NCI-H2227 treated with DMSO at 0.1 percent for 48 hours (cell line): ENCODE results near the gene SLC4A7.
A peak's percentile ranks its signal among the peaks of the same experiment; 100 is the strongest.
"Not testable (repeated sequence)": the region's sequence is repeated elsewhere in the genome, so short reads cannot be mapped to it uniquely, and the experiment has no call there.

ENCODE experiments used
- DNase-seq: peaks from one replicate; lab custom pipeline; 2025; lab: John Stamatoyannopoulos, UW

Gene SLC4A7

DNA sequence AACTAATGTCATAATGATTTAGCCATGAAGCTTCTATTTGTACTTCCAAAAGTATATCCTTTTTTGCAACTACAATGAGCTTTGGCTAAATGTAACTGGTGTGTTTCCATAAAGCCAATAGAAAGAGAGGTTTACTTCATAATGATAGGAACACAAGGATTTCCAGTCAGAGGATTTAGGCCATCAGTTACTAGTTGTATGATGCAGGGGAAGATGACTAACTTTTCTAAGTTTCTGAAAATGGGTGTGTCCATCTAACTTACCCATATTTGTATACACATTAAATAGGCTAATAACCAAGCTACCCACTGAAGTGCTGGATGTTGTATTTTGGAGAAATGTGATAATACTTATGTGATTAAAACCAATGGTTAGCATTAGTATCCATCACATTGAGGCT, 55.7 kb downstream of the SLC4A7 start:
- DNase-seq, result no peak

DNA sequence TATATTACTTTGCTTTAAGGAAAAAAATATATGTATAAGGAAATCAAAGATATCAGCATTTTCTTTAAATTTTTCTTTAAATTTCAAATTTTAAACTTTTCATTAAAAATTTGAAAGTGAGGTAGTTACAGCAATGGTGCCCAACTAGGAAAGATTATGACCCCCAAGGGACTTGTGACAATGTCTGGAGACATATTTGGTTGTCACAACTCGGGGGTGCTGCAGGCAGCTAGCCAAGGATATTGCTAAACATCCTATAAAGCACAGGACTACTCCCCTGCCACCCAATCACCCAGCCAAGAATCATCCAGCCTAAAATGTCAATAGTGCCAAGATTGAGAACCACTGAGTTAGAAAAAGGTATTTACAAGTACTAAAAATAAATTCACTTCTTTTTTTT, 57.3 kb downstream of the SLC4A7 start:
- DNase-seq, result no peak

DNA sequence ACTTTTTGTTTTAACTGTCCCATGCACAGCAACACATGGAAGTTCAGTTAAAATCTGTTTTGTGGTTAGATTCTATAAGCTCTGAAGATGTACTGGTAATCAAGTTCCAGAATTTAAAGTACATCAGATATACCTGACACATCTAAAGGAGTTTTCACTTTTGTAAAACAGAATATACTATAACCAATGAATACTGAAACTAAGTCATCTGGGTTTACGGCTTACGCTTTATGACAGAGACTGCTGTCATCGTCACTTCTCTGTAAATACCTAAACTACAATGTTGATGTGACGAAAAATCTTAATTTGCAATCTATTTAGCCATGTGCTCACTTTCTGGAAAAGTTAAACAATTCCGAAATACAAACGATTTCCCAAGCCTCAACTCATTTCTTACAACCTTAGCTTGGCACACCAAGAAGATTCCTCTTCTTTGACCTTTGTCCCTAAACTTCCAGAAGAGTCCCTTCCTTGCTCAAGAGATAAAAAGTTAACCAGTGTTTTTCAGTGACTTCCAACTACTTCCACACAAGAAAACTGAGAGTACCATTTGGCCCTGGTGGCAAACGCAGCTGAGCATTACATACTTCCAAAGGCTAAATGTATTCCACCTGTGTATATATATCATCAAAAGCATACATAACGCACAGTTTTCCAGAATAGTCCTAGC, 58.2 kb downstream of the SLC4A7 start:
- DNase-seq, result no peak

DNA sequence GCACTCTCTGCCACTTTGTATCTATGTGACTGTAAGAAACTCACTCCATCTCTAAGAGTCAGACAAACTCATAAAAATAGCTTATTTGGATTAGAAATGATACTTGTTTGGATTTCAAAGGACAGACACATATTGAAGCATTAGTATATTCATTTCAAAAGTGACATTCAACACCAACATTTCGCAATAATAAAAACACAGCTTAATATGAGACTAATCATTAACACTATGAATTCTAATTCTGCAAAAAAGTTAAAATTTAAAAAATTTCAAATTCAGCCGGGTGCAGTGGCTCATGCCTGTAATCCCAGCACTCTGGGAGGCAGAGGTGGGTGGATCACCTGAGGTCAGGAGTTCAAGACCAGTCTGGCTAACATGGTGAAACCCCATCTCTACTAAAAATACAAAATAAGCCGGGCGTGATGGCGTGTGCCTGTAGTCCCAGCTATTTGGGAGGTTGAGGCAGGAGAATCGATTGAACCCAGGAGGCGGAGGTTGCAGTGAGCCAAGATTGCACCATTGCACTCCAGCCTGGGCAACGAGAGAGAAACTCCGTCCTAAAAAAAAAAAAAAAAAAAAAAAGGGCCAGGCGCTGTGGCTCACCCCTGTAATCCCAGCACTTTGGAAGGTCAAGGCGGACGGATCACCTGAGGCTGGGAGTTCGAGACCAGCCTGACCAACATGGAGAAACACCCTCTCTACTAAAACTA, 59.2 kb downstream of the SLC4A7 start:
- DNase-seq, result not testable (repeated sequence)

DNA sequence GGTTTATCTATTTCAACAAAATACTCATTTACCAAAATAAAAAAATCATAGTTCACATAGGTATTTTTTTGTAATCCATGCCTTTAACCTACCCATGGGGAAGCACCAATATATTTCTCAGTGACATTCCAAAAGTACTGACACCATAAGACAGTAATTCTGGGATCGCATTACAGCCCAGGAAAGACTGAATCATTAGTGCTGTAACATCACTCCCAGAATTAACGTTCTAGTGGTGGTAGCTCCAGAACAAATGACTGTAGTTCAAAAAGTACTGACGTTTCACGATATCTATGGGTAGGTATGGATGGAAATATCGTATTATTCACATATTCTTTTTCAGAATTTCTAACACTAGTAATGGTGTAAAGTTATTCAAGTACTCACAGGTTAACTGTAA, 60.7 kb downstream of the SLC4A7 start:
- DNase-seq, result no peak

DNA sequence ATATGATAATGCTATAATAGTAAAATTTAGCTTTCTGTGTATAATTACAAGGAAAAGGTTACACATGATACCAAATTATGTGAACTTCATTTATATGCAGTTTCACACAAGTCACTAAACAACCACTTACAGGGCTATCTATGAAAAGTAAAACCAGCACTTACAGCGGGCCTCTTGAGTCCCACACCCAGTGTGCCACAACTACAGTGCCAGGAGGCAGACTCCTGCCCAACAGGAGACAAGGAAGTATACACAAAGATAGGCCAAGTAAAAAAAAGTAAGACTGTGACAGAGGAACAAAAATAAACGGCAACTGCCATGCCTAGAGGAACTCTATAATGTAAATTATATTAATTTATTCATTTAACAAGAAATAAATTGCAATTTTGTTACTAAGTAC, 61.6 kb downstream of the SLC4A7 start:
- no peak for DNase-seq

DNA sequence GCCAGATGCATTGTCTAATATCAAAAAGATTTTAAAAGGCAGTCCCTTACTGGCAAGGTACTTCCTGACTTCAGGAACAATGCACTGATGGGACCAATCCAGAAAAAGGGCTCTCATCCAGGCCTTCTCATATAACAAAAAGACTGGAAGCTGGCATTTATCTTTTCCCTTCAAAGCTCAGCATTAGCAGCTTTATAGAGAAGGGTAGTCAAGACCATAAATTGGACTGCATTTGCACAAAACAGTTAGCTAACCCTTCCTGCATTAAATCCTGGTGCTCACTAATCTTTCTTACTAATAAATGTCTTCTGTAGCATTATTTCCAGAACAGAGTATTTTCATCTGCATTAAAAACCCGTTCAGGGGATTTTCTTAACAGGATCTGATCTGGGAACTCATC, 69.0 kb downstream of the SLC4A7 start:
- DNase-seq, result no peak

DNA sequence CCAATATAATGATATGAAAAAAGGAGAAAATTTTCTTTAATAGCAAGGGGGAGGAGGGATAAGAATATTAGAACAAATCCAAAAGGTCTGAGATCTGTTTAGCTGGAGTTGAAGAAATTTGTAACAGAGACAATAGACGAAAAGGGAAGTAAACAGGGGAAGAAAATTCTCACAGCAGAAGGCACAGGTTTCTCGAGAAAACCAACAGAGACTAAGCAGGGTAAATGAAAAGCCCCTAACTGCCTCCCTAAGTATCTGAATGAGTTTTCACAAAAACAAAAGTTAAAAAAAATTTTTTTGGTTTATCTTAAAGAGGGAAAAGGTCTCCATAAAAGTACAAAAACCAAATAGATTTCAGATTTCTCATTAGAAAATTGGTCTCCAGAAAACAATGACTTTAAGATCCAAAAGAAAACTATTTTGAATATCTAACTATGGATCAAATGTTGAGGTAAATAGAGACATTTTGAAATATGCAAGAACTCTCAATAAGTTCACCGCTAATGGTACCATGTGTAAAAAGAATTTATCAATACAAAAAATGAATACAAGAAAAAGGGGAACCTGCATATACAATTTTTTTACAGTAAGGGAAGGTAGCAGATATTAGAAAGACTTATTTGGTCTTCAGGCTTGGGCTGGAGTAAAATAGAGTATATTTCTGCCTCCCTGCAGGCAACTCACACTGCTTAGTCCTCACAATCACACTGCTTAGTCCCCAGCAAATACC, 91.1 kb downstream of the SLC4A7 start:
- DNase-seq, result no peak

DNA sequence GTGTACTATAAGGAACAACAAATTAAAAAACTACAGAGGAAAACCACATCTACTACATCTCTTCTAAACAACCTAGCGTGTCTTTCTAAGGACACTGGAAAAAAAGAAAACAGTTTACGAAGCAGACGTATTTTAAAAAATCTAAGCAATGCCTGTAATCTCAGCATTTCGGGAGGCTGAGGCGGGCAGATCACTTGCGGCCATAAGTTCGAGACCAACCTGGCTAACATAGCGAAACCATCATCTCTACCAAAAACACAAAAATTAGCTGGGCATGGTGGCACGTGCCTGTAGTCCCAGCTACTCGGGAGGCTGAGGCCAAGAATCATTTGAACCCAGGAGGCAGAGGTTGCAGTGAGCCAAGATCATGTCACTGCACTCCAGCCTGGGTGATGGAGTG, 91.8 kb downstream of the SLC4A7 start:
- DNase-seq, result not testable (repeated sequence)

DNA sequence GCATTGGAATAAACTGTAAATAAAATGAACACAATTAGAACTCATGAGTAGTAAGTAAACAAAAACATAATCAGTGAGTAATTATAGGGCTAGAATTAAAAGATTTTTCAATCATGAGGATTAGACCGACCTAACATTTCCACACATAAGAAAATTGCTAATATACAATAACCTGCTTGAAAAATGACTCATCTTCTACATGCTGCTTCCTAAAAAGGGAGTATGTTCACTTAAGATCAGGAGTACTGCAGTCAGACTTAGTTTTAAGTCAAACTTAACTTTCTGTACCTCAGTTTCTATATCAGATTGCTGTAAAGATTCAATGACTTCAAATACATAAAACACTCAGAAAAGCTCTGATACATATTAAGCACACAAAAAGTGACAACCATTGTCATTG, 92.4 kb downstream of the SLC4A7 start:
- no peak for DNase-seq

DNA sequence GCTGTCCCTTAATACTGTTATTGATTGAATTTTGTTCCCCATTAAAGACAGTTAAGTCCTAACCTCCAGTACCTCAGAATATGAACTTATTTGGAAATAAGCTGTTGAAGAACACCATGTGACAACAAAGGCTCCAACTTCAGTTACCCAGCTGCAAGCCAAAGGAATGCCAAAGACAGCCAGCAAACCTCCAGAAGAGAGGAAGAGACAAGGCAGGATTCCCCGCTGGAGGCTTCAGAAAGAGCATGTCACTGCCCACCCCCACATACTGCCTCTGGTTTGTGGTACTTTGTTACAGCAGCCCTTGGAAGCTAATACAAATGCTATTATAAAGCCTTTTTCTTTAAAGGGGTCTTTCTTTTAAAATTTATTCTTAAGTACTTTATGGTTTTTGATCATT, 96.6 kb downstream of the SLC4A7 start:
- DNase-seq, result no peak

DNA sequence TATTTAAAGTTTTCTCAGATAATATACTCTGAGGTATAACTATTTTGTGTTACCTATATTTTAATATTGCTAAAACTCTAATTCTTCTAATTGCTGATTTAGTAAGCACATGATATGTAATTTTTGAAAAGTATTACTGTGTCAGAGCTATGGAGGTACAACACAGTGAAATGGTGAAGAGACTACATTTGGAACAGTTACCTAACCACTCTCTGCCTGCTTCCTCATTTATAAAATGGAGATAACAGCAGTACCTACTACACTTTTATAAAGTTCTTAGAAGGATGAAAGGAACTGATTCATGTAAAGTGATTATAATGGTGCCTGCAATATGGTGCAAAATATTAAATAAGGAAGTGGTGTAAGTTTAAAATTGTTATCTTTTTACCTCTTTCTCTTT, 98.7 kb downstream of the SLC4A7 start:
- no peak for DNase-seq

DNA sequence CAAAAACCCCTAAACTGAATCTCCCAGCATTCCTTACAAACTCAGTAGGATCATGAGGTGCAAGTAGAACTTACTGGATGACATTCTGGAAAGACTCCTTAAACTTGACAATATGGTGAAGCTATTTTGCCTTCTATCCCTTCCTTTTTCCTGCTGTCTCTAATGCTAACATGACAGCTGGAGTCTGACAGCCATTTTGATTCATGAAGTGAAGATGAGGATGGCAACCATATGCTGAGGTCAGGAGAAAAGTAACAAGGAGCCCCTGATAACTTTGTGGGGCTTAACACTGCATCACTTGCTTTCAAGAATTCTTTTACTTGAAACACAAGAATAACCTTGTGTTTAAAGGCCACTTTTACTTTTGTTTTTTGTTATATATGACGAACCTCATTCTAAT, 100.0 kb downstream of the SLC4A7 start:
- no peak for DNase-seq

DNA sequence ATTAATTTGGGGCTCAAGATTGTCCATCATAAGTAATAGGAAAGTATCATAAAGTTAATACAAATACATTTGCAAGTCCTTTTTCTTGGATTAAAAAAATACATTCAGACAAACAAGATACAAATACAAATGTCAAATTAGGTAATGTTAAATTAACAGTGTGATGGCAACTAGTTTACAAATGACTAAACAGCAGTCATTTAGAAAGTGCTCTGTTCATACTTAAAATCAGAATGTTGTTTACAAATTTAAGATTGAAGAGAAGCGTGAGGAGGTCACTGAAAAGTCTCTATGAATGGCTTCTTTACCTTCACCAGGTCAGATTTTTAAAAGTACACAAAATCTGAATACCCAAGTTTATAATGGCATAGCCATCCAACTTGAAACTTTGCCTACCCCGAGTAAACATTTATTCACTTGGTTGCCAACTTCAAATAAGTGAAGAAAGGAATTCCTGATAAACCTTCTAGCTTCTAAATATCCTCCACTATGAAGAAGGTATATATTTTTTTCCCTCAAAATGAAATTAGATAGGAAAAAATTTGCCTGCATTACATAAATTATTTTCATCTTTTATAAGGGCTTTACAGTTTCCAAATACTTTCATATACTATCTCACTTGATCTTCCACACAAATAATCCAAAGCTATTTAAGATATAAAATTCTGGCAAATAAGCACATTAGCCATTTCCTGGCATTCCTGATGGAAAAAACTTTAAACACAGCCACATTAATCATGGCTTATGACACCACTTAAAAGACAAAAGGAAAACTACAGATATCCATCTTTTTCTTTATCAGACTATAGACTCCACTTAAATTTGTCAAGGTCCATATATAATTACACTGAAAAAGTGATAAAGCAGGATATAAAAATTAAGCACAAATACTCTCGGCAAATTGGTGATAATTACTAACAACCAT, 103.5 kb downstream of the SLC4A7 start:
- DNase-seq, result no peak

DNA sequence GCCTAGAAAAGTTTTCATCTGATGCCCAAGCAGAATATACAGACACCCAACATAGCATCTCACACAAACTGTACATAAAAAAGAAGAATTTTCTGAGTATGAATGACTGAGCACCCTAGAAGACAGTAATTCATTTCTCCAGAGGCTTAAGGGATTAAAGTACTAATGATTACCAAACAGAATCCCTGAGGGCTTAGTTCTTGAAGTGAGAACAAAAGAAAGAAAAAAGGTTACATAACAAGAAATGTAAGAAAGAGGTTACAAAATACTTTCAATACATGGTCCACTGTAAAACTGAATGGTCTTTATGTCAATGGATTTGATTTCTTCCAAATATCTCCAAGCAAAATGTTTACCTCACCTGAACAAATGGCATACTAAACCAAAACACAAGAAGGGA, 105.9 kb downstream of the SLC4A7 start:
- DNase-seq, result no peak

DNA sequence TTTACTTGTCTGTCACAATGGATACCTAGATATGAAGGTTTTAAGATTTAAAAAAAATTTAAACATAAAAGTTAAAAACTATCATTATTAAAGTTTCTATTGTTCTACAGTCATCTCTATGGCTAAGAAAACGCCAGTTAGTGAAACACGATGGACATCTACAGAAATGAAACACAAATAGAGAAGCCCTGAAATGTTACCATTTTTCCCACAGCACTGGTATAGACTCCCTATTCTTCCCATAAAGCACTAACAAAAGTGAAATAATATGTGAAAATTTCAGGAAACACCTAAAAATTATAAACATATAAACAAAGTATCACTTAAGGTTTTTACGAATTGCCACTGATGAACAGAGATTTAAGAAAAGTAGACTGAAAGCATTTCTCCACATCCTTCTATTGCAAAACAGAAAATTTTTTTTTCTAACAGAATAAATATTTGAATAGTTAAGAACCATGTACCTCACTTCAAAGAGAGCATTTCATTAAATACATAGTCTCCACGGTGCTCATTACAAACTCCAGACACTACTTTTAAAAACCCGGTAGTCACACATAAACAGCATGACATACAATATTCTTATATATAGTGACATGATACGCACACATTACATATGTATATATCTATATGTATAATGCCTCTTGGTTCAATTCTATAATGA, 107.9 kb downstream of the SLC4A7 start:
- no peak for DNase-seq

DNA sequence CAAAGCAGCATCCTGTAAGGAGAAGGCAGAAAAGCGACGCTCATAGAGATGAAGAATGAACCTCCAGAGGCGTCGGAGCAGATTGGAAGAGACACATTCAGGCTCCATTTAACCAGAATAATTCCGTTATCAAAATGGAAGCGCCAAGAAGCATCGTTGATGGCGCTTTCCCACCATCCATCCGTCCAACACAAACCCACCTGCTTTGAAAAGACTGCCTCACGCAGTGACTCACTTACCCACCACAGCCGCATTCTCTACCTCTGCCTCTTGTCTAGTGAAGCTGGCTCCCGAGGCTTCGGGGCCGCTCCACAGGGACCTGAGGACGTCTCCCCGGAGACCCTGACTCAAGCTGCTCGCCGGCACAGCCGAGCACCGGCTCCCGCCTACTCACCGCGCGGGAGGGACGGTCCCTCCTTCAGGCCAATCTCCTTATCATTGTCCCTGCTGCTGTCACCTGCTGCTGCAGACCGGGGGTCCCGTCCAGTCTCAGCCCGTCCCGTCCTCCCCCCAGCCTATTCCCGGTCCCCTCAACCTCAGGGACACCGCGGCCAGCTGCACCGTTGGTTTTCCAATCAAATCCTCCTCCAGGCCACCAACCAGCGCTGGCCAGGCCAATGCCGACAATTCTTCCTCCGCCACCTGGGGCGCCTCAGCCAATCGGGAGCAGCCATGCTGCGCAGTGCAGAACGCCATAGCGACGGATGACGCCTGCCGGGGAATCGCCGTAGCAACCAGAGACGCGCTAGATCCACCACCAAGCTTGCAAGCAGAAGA, 115.2 kb downstream of the SLC4A7 start, which contains the start of gene NEK10:
TSS of gene NEK10 (minus strand) at position 553 of the 777 bp plus-strand sequence. CDS start 16,501 bp downstream, outside the sequence.
- peak; percentile 93 for DNase-seq

DNA sequence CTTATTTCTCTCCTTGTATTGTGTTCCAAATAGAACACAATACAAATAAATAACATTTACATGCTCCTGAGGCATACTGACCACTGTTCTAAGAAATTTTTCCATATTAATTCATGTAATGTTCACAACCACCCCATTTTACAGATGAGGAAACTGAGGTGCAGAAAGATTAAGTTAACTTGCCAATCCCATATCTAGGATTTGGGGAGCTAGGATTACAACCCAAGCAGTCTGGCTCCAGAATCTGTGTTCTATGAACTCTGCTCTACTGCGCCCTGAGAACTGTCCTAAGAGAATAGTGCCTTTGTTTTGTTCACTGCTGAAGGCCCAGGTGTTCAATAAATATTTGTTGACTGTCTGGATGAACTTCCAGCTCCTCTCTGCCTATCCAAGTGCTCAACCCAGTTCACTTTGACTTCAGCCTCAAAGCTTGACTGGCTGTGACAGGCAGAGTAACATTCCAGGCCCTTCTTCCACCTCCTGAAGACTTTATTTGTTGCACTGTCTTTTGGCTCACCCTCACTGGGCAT, 118.1 kb downstream of the SLC4A7 start:
- DNase-seq, result no peak

DNA sequence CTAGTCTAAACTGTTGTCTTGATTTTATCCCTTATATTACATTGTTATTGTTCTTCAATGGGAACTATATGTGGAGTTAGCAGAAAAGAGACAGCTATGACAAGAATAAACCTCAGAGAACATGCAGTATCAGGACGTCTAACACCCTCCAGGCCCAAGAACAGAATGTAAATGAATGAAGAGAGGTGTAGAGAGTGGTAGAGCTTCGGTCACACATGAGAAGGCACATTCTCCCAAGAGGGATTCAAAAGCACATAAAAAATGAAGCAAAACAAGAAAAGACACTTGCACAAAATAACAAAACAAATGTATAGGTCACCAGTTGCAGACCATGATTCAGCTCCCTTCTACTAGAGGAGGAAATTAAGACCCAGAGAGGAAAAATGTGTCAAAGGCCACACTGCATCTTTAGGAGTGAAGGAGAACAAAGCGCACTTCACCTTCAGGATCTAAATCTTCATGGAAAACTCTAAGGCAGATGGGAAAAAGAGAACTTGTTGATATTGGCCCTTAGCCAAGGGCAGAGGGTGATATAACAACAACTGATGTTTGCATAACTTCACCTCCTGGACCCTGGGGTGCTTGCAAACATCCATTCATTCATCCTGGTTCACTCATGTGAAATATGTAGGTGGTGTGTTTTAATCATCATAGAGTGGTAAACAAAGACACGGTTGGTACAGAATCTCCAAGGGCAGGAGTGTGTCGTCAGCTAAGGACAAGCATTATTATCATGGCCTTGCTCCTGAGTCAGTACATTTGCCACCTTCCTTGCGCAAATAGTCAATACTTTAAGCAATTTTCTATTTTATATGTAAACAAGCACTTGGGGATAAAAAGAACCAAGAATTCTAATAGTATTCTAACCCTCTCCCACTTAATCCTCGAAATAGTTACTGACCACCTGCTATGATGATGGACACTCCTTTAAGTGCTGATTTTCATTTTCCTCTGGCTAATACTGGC, 123.8 kb downstream of the SLC4A7 start:
- no peak for DNase-seq
